Esophagus muscularis mucosa (tissue), 4 donors: ENCODE measurements around the gene ENTPD8. TPM values are rescaled to one million over a fixed set of nuclear protein-coding genes. Genes with fewer than 3 reads are reported as not detected.

Source experiments
- DNase-seq: peaks from one replicate; pipeline ENCODE4 v3.0.0-alpha.2; 2017; ENCODE audit errors: extremely low spot score
- H3K27ac ChIP-seq, 4 donors: fragments of 200-600 bp; sonication (generic); replicated peaks in 1 of 4; 1 replicate in 3 of 4; 2 replicates in 1 of 4; pipeline ENCODE4 v1.5.1; 2016 to 2019; ENCODE audit warnings: mild to moderate bottlenecking in 1 of 4
- H3K27me3 ChIP-seq, 4 donors: fragments of 200-600 bp; sonication (generic); one replicate each; pipeline versions ENCODE4 v1.5.1 to v1.6.0; 2016 to 2019
- H3K36me3 ChIP-seq, 4 donors: fragments of 200-600 bp; sonication (generic); one replicate each; pipeline ENCODE4 v1.5.1; 2016 to 2019
- H3K4me1 ChIP-seq, 4 donors: fragments of 200-600 bp; sonication (generic); one replicate each; pipeline ENCODE4 v1.5.1; 2016 to 2019
- H3K4me3 ChIP-seq, 4 donors: fragments of 200-600 bp; sonication (generic); 1 replicate in 2 of 4; 2 replicates in 2 of 4; pipeline ENCODE4 v1.5.1; 2016 to 2019; ENCODE audit warnings: mild to moderate bottlenecking in 4 of 4, moderate library complexity in 1 of 4
- H3K9me3 ChIP-seq, 4 donors: fragments of 200-600 bp; sonication (generic); 1 replicate in 3 of 4; 2 replicates in 1 of 4; pipeline ENCODE4 v1.5.1; 2016 to 2019
- CTCF ChIP-seq, 3 experiments: fragments of 200-600 bp in 2 of 3; fragments of 450-650 bp in 1 of 3; sonication (generic) in 2 of 3; IDR thresholded peaks; one replicate each; pipeline ENCODE4 v1.5.1; 2017 to 2019; ENCODE audit warnings: antibody characterized with exemption in 3 of 3, mild to moderate bottlenecking in 2 of 3, moderate library complexity in 1 of 3
- EP300 ChIP-seq: sonication (generic); formaldehyde crosslinking; IDR thresholded peaks from one replicate; pipeline ENCODE4 v1.6.1; 2017; ENCODE audit warnings: antibody characterized with exemption
- POLR2A ChIP-seq: fragments of 450-650 bp; IDR thresholded peaks from one replicate; pipeline ENCODE4 v1.6.1; 2017; ENCODE audit warnings: antibody characterized with exemption, moderate library complexity, mild to moderate bottlenecking, low read depth
- POLR2AphosphoS5 ChIP-seq, 2 donors: sonication (generic); formaldehyde crosslinking; IDR thresholded peaks; one replicate each; pipeline ENCODE4 v1.6.1; 2017; ENCODE audit warnings: antibody characterized with exemption in 2 of 2
- WGBS: methylation state at CpG from one replicate; pipeline ENCODE4 v1.1.5; 2018; 5-methylcytosine and 5-hydroxymethylcytosine counted together
- intact Hi-C: fragments of 100-400 bp; cut with DNase I; formaldehyde crosslinking; loops from one replicate; pipeline ENCODE4 v1.15.1; 2023
- total RNA-seq, 4 donors: library from RNA; depleted of rRNA; stranded (reverse); fragments of >200 nt; gene quantifications; one replicate each; pipeline versions ENCODE4 v1.1.0 to v1.2.1, GENCODE V29; 2016

Gene ENTPD8
- total RNA-seq, 4 donors from 2014 or later: not detected

- Histone ChIP-seq H3K27me3 (no peaks in the 10 kb centered on the region), H3K4me3 (peak overlapping the region; percentile 81 to 87 (median 86)), H3K4me1 (peaks cover 37 to 80% (median 75%) of the 10 kb centered on the region in 4 donors), H3K36me3 (peaks cover 4 to 39% (median 37%) of the 10 kb centered on the region in 4 donors), H3K9me3 (no peaks in the 10 kb centered on the region), H3K27ac (peak overlapping the region; percentile 66 to 81 (median 79))
- WGBS: 90% methylated on average over 6 of the region's 44 CpGs
- TF ChIP-seq POLR2AphosphoS5 (IDR thresholded peaks at IDR 0.05) (no peak), POLR2A (no peak), EP300 (no peak), CTCF (IDR thresholded peaks at IDR 0.05) (no peak)
- no peak for DNase-seq
- intact Hi-C loops: no loop called here
These were observed 16.4 kb upstream of the ENTPD8 start for GRCh38 chr9:137457406-137458193.

- no peak for DNase-seq
- peak overlapping the region in 3 of 4 donors; percentile 19 to 79 (median 79) for H3K27ac ChIP-seq
- H3K27me3 ChIP-seq: no peaks in the 10 kb centered on the region
- H3K4me1 ChIP-seq: peaks cover 36 to 76% (median 73%) of the 10 kb centered on the region in 4 donors
- TF ChIP-seq POLR2A: no peak
- TF ChIP-seq CTCF (IDR thresholded peaks at IDR 0.05): no peak
- TF ChIP-seq POLR2AphosphoS5 (IDR thresholded peaks at IDR 0.05): no peak
- TF ChIP-seq EP300: no peak
- H3K36me3 ChIP-seq: peaks cover 6 to 43% (median 41%) of the 10 kb centered on the region in 4 donors
- intact Hi-C loops: no loop called here
- no peaks in the 10 kb centered on the region for H3K9me3 ChIP-seq
- H3K4me3 ChIP-seq: no peak overlapping the region
- 100% methylated on average over 1 of the region's 10 CpGs for WGBS
These were observed 15.8 kb upstream of the ENTPD8 start for GRCh38 chr9:137456864-137457405.

- WGBS: 94% methylated on average over 11 of the region's 12 CpGs
- H3K4me3 ChIP-seq: no peak overlapping the region
- intact Hi-C loops: no loop called here
These were observed 15.1 kb upstream of the ENTPD8 start for GRCh38 chr9:137456061-137456863.

GRCh38 chr9:137455359-137455991, 14.3 kb upstream of the ENTPD8 start:
- intact Hi-C loops: no loop called here
- Histone ChIP-seq H3K4me3 (no peak overlapping the region), H3K4me1 (peaks cover 31 to 67% (median 62%) of the 10 kb centered on the region in 4 donors), H3K9me3 (no peaks in the 10 kb centered on the region), H3K27ac (peak overlapping the region in 2 of 4 donors; percentile 46 to 76), H3K27me3 (no peaks in the 10 kb centered on the region), H3K36me3 (peaks cover 6 to 43% (median 39%) of the 10 kb centered on the region in 4 donors)
- WGBS: 95% methylated on average over 10 of the region's 18 CpGs
- TF ChIP-seq POLR2AphosphoS5 (IDR thresholded peaks at IDR 0.05): no peak
- TF ChIP-seq CTCF (IDR thresholded peaks at IDR 0.05): no peak
- no peak for TF ChIP-seq POLR2A
- no peak for TF ChIP-seq EP300
- DNase-seq: no peak

More at GRCh38 chr9:137456061-137456863, 15.1 kb upstream of the ENTPD8 start:
- H3K27ac ChIP-seq: peak overlapping the region in 3 of 4 donors; percentile 19 to 79 (median 46)
- H3K27me3 ChIP-seq: no peaks in the 10 kb centered on the region
- H3K9me3 ChIP-seq: no peaks in the 10 kb centered on the region
- H3K36me3 ChIP-seq: peaks cover 6 to 43% (median 39%) of the 10 kb centered on the region in 4 donors
- no peak for DNase-seq
- H3K4me1 ChIP-seq: peaks cover 31 to 70% (median 66%) of the 10 kb centered on the region in 4 donors
- TF ChIP-seq POLR2A (no peak), POLR2AphosphoS5 (IDR thresholded peaks at IDR 0.05) (no peak), EP300 (no peak)
